Right ventricle myocardium superior (tissue), 1 donor: Measurements from ENCODE around the gene BTAF1. TPM values are rescaled to one million over a fixed set of nuclear protein-coding genes. Genes with fewer than 3 reads are reported as not detected.

ENCODE experiments used
- ATAC-seq: fragments of 200-7000 bp; cut with Tn5 transposase; one replicate; pipeline ENCODE4 v1.9.1; 2020; ENCODE audit warnings: mild to moderate bottlenecking; ENCODE audit not compliant: poor library complexity
- DNase-seq: peaks from one replicate; pipeline ENCODE4 v3.0.0-alpha.2; 2020
- intact Hi-C: fragments of 100-400 bp; cut with DNase I; formaldehyde crosslinking; loops from one replicate; pipeline ENCODE4 v1.11.2; 2022
- total RNA-seq: library from RNA; stranded (reverse); fragmentation: NEBNext Ultra II Directional; extraction: Animal tissue kit (Norgen Biotek cat#: 25700); gene quantifications from one replicate; pipeline ENCODE4 v1.2.1, GENCODE V29; 2021
- donor health status: DM: no; HTN: yes; CAD: no; lungs with severe emphysema.

Gene BTAF1
- total RNA-seq, 1 donor from 2014 or later: 9.9 TPM

DNA sequence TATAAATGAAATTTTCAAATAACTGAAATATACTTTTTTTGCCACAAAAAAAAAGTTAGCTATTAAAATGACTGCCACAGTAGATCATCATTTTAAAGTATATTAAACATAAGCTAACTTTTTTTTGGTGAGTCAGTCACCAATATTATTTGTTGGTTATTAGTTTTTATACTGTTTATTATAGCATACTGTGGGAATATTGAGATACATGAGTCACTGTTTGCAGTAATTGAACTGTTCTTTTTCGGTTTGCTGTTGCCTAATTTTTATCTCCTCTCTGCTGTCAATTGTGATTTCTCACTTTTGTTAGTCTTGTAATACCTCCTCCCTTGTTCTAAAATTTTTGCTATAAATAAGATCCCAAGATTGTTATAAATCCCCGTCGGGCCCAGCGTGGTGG is 45.7 kb downstream of the BTAF1 start:
- ATAC-seq (no peak), DNase-seq (no peak)
- intact Hi-C loops: no loop called here

DNA sequence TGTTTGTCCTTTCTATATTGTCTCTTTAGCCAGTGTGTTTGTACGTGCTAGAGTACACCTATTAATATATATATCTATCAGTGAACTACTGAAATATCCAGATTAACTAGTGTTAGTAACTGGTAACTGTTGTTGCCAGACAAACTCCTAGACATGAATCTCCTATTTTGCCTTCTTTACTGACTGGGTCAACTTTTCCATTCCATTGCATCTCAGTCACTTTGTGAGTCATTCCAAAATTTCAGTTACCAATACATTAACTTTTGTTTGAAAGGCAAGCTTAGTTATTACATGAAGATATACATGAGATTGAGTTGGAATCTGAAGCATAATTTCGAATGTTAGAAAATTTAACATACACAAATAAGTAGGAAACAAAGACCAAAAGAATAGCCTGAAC is 51.4 kb downstream of the BTAF1 start:
- intact Hi-C loops: no loop called here
- ATAC-seq (no peak), DNase-seq (no peak)

DNA sequence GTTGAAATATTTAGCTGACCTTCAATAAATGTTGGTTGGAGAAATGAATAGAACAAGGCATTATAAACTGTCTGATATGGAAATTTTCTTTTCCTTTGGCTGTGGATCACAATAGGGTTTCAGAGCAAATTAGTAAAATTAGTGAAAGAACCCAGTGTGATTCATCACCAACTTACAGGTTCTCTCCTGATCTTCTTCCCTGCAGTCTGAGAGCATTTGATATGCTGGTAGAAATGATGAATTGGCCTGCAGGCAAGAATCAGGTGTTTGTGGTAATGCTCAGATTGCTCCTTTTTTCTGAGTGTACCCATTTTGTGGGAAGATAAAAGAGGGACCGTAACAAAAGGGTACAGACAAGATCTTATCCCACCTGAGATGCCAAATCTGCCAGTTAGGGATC is 51.9 kb downstream of the BTAF1 start:
- intact Hi-C loops: no loop called here
- DNase-seq (no peak), ATAC-seq (no peak)

DNA sequence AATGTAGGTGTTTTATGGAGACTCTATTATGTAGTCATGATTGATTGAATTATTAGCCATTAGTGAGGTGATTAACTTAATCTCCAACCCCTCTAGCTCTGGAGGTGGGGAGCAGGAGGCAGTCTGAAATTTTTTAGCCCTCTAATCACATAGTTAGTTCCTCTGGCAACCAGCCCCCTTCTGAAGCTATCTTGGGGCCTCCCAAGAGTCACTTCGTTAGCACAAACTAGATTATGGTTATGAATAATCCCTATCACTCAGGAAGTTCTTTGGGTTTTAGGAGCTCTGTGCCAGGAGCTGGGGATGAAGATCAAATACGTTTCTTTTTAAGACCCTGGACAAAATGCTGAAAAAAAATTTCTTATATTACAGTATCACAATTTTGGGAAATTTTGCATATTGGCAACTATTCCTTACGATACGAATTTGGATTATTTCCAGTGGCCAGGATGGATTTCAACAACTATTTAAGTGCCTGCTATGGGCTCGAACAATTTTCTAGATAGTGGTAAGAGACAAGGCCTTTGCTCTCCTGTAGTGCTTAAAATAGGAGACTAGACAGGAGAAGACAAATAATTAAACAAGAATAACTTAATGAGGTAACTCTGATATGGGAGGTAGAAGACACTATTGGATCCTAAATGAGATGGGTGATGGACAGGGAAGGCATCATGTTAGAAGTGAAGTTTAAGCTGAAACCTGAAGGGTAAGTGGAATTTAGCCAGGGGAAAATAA is 52.9 kb downstream of the BTAF1 start:
- peak; percentile 64 for ATAC-seq
- intact Hi-C loops: no loop called here
- no peak for DNase-seq

DNA sequence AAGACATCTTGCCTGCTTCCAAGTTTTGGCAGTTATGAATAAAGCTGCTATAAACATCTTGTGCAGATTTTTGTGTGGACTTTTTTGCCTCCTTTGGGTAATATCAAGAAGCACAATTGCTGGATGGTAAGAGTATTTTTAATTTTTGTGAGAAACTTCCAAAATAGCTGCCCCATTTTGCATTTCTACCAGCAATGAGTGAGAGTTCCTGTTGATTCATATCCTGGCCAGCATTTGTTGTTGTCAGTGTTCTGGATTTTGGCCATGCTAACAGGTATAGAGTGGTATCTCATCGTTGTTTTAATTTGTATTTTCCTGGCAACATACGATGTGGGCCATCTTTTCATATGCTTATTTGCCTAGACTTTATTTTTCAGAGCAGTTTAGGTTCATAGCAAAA is 53.9 kb downstream of the BTAF1 start:
- intact Hi-C loops: no loop called here
- ATAC-seq (no peak), DNase-seq (no peak)

DNA sequence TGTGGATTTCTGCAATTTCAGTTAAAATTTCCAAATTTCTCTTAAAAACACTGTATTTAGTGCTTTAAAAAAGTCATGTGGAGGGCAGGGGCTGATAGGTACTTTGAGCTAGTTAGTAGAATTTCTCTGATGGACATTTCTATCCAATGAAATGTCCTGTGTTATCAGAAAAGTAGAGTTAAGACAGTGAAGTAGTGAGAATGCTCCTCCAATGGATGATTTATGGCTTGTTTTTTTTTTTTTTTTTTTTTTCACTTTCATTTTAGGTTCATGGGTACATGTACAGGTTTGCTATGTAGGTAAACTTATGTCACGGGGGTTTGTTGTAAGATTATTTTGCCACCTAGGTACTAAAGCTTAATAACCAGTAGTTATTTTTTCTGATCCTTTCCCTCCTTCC is 55.0 kb downstream of the BTAF1 start:
- DNase-seq (no peak), ATAC-seq (no peak)
- intact Hi-C loops: no loop called here

DNA sequence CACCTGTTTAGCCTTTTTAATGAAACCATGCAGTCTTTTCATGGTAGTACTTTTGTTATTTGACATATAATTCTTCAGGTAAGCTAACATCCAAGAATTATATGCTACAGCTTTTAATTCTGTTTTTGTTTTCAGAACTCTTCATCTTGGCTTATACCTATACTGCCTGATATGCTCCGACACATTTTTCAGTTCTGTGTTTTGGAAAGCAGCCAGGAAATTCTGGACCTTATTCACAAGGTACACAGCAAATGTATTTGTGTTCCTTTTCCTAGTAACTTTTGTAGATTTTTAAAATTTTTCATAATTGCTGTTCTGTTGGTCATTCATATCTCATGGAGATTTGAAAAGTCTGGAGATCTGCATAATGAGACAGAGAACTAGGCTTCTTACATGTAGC is 56.7 kb downstream of the BTAF1 start:
- intact Hi-C loops: no loop called here
- ATAC-seq: no peak
- DNase-seq: no peak

DNA sequence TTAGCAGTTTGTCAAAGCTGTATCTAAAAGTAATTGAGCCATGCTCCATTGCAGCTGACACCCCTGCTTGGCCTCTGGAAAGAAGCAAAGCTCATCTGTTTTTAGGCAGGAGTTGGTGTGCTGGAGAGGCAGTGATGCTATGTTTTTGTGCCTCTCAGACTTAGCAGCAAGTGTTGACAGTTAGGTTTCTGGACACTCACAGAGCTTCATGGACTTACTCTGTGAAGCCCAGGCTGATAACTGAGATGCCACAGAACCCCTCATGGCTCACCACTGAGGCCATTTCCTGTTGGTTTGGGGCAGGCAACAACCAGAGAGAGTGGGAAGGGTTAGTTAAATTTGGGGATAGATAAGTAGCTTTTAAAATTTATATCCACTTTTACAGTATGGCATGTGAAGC is 59.8 kb downstream of the BTAF1 start:
- ATAC-seq: peak; percentile 95
- no peak for DNase-seq
- intact Hi-C loops: no loop called here

DNA sequence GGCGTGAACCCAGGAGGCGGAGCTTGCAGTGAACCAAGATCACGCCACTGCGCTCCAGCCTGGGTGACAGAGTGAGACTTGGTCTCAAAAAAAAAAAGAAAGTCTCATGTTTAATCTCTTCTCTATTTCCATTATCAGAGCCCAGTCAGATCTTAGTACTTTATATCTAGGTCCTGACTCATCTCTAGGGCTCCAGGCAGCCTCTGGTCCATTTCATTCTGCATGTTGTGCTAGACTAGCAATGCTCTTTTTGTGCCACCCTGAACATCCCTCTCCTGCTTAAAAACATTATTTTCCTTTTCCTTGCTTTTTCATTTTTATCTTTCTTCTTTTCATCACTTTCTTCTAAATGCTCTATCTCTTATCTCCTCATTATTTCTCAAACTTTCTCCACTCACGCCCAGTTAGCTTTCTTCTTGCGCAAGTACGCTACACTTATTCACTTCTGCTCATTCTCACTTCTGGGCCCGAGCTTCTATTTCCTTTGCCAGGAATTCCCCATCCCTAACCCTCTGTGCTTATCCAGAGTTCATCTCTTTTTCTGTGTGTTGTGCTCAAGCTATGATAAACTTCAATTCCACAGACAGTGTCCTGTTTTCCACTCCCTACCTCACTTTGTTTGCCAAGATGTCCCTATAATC is 63.9 kb downstream of the BTAF1 start:
- DNase-seq (no peak), ATAC-seq (no peak)
- intact Hi-C loops: no loop called here

DNA sequence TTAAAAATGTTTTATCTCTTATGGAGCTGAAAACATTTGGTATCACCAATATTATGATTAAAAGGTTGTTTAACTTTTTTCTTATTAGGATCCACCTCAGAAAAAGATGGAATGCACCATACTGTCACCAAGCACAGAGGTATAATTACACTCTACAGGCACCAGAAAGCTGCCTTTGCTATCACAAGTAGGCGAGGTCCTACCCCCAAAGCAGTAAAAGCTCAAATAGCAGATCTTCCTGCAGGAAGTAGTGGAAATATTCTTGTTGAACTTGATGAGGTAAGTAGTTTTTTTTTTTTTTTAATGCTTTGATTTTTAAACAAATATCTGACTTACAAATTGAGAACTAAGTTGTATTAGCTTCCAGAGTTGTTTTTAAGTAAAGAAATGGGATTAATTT is 68.5 kb downstream of the BTAF1 start:
- ATAC-seq (no peak), DNase-seq (no peak)
- intact Hi-C loops: no loop called here

DNA sequence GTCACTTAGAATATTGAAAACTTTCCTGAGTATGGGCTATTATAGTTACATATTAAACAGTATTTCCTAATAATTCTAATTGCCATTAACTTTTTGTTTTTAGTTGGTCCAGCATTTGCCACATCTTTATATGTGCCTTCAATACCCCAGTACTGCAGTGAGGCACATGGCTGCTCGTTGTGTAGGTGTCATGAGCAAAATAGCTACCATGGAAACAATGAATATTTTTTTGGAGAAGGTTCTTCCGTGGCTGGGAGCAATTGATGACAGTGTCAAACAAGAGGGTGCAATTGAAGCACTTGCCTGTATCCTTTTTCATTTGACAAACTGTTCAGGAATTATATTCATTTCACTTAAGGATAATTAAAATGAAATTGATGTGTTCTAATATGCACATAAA is 72.7 kb downstream of the BTAF1 start:
- ATAC-seq (no peak), DNase-seq (no peak)
- intact Hi-C loops: no loop called here

DNA sequence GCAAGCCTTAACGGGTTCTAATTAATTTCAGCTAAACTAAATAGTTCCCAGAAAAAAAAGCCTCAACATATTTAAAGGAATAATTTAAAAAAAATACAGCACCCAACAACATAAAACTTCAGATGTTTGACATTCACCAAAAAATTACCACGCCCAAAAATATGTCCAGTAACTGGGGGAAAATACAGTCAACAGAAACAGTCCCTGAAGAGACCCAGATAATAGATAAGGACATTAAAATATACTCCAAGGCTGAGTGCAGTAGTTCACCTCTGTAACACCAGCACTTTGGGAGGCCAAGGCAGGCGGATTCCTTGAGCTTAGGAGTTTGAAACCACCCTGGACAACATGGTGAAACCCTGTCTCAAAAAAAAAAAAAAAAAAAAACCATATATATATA is 78.0 kb downstream of the BTAF1 start:
- ATAC-seq: no peak
- no peak for DNase-seq
- intact Hi-C loops: no loop called here

DNA sequence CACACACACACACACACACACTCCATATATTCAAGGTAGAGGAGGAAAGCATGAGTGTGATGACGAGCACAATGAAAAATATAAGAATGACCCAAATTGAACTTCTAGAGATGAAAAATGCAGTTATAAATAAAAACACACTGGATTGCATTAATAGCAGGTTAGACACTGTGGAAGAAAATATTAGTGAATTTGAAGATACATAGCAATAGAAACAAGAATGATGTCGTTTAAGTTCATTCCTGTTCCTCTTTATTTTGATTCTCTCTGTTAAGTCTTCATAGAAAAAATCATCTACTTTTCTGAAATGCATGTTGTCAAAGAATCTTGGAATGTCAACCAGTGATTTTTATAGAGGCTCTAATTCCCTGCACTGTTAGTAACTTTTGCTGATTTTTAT is 78.4 kb downstream of the BTAF1 start:
- DNase-seq (no peak), ATAC-seq (no peak)
- intact Hi-C loops: no loop called here

DNA sequence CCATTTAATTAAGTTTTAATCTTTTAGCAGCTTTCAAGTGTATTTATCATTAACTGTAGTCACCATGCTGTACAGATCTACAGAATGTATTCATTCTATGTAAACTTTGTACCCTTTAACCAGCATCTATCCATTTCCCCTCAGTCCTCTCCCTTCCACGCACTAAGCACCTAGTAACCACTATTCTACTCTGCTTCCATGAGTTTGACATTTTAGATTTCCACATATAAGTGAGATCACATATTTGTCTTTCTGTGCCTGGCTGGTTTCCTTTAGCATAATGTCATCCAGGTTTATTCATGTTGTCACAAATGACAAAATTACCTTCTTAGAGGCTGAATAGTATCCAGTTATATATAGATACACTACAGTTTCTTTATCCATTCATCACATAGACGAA is 79.7 kb downstream of the BTAF1 start:
- DNase-seq (no peak), ATAC-seq (no peak)
- intact Hi-C loops: no loop called here

DNA sequence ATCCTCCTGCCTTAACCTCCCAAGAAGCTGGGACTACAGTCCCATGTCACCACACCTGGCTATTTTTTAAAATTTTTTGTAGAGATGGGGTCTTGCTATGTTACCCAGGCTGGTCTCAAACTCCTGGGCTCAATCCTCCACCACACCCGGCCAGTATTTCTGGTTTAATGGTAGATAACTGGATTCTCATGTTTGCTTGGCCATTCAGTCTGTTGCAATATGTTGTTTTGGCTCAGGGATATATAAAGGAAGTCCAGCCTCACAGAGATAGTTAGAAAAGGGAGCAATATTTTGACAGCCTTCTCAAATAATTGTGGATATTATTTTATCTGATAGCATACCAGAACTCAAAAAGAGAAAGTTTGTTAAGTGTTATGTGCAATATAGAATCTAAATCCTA is 82.4 kb downstream of the BTAF1 start:
- no peak for ATAC-seq
- DNase-seq: no peak
- intact Hi-C loops: no loop called here

DNA sequence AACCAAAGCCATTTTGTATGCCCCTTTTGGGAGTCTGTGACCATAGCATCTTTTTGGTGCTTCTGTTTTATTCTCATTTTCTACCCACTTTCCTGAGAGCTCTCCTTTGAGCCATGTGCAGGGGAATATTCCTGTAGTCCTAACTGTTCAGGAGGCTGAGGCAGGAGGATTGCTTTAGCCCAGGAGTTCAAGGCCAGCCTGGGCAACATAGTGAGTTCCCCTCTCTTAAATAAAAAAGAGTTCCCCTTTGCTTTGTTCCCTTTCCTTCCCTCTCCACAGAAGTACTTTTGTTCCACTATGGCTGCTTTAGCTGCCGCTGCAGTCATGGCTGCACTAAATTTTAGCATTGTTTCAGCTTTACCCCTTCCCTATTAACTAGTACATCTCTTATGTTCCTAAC is 85.9 kb downstream of the BTAF1 start:
- ATAC-seq (no peak), DNase-seq (no peak)
- intact Hi-C loops: no loop called here

DNA sequence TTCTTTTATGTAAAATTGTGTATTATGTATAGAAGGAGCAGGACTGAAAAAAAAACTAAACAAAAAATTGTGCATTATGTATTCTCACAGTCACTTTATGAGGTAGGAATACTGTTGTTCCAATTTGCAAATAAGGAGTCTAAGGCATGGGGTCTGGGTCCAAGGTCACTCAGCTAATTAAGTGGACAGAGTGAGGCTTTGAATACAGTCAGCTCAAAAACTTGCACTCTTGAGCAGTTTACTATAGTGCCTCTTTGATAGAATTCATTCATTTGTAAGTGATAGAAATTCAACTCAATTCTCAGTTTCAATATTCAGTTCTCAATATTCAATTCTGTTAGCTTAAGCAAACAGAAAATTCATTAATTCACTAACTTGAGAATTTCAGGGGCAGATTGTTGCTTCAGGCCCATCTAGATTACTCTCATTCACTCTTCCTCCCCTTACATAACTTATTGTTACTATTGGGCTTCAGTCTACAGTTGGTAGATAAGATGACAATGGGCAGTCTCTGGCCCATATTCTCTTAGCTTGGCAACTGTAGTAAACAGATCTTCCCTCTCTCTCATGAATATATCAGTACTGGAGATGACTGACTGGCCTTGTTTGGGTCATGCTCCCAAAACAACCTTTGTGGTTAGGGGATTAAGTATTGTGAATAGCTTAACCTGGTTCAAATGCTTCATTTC is 86.6 kb downstream of the BTAF1 start:
- intact Hi-C loops: no loop called here
- ATAC-seq (no peak), DNase-seq (no peak)

DNA sequence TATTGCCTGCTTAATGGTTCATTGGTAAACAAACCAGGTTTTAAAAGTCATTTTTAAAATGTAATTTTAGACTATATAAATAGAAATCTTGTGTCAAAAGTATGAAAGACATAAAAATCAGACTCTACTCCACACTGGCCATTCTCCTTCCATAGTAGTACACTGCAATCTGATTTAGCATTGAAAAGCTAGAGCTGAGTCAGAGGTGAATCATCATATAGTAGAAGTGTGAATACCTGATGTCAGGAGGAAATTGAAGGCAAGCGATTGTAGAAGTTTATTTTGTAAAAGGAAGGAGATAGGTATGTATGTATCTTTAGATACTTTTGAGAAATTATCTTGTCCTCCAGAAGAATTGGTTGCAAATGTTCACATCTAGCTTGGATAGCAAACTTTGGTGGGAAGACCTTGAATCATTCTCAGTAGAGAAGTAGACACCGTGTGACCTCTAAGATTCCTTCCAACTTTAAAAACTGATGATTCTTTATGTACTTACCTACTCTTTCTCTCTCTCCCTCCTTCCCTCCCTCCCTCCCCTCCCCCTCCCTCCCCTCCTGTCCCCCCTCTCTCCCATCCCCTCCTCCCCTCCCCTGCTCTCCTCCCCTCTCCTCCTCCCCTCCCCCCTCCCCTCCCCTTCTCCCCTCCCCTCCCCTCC is 88.1 kb downstream of the BTAF1 start:
- DNase-seq (no peak), ATAC-seq (no peak)
- intact Hi-C loops: no loop called here

DNA sequence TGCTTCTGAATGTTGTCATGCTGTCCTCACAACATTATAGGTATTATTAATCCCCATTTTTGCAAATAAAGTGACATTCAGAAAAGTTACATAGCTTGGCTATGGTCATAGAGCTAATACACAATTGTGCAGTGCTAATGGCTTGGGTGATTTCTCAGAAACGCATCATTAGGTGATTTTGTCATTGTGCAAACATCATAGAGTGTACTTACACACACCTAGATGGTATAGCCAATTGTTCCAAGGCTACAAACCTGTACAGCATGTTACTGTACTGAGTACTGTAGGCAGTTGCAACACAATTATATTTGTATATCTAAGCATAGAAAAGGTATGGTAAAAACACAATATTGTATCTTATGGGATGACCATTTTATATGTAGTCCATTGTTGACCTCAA is 91.0 kb downstream of the BTAF1 start:
- ATAC-seq: no peak
- DNase-seq: no peak
- intact Hi-C loops: no loop called here

DNA sequence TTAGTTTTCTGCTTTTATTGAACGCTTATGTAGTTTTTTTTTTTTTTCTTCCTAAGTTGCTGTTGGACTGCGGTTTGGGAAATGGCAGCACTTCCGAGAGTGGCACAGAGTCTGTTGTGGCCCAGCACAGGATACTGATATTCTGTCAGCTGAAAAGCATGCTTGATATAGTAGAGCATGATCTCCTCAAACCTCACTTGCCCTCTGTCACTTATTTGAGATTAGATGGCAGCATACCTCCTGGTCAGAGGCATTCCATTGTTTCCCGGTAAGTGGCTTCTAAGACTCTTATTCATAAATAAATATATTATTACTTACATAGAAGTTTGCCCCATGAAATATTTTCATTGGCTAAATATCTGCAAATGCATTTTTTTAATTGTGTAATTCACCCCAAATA is 101.1 kb downstream of the BTAF1 start:
- no peak for DNase-seq
- peak; percentile 31 for ATAC-seq
- intact Hi-C loops: no loop called here
